GM19099 (cell line): Measurements from ENCODE around the gene NPDC1.

Experiments
- POLR2A ChIP-seq: IDR thresholded peaks from 3 replicates; pipeline ENCODE4 v1.6.1; 2011; ENCODE audit warnings: low read depth; ENCODE audit not compliant: insufficient read length; ENCODE audit errors: extremely low read depth

Gene NPDC1

DNA sequence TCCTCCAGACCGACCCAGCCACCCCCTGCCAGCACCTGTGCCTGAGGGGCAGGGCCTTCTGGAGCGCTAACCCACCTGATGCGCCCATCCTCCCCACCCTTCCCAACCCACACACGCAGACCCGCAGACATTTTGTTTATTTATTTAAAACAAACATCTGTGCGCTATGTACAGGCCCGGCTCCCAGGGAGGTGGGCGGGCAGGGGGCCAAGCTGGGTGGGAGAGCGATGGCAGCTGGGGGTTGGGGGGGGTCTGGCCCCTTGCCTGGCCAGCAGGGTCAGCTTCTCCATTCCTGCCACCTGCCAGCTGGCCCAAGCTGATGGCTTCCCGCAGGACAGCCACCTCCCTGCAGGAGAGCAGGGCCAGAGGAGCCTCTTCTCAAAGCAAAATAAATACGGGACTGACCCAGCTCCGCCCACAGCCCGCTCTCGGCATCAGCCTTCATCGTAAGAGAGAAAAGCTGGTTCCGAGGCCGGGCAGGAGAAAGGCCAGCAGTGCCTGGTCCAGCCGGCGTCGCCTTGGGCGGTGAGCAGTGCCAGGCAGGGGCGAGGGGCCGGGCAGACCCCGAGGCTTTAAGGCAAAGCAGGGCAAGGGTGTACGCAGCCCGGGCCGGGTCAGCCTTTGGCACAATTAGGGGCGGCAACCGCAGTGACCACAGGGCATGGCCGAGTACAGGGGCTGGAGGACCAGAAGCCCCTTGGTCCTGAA lies 38.7 kb downstream of the NPDC1 start:
- TF ChIP-seq POLR2A: no peak

DNA sequence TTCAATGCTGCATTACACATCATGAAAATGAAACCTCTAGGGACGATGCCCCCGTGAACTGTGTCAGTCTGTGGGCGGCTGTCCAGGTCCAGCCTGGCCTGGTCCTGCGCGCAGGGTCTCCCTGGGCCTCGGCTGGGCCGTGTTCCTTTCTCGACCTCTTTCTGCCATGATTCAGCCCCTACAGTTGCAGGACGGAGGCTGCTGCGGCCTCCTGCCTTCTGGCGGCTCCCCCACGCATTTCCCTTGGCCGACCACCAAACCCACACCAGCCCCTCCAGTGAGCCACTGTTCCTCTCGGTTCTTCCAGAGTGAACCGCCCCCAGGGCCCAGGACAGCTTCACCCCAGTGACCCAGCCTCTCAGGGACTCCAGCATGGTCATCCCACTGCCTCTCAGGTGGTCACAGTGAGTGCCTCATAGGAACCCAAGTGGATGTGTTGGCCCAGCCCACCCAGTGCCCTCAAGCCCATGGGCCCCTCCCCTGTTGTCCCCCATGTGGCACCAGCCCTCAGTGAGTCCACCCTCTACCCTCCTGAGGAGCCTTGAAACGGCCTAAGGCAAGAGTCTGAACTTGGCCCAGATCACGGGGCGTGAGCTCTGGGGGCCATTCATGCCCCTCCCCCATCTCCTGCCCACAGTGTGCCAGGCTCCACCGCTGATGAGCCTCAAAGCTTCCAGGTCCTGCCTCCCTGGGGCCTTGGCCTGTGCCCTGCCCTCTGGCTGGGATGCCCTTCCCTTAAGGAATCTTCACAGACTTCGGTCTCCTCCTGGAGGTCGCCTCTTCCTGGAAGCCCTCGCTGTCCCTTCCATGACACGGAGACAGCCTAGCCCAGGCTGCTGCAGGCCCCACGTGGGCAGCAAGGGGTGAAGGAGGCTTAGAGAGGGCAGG lies 39.6 kb downstream of the NPDC1 start:
- no peak for TF ChIP-seq POLR2A

DNA sequence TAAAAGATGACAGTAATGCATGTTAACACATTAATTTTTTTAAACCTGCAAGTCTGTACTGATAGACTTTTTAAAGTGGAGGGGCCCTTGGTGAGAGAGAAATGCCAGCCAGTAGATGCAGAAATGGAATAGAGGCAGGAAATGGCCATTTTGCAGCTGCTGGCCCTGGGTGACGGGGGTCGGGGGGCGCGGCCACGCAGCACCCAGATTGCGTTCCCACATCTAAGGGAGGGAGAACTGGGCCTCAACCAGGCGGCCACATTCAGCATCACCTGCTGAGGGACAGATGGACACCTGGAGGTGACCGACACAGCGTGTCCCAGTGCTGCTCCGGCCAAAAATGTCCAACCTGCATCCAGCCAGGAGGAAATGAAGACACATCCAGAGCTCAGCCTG lies 43.3 kb downstream of the NPDC1 start:
- TF ChIP-seq POLR2A: no peak

DNA sequence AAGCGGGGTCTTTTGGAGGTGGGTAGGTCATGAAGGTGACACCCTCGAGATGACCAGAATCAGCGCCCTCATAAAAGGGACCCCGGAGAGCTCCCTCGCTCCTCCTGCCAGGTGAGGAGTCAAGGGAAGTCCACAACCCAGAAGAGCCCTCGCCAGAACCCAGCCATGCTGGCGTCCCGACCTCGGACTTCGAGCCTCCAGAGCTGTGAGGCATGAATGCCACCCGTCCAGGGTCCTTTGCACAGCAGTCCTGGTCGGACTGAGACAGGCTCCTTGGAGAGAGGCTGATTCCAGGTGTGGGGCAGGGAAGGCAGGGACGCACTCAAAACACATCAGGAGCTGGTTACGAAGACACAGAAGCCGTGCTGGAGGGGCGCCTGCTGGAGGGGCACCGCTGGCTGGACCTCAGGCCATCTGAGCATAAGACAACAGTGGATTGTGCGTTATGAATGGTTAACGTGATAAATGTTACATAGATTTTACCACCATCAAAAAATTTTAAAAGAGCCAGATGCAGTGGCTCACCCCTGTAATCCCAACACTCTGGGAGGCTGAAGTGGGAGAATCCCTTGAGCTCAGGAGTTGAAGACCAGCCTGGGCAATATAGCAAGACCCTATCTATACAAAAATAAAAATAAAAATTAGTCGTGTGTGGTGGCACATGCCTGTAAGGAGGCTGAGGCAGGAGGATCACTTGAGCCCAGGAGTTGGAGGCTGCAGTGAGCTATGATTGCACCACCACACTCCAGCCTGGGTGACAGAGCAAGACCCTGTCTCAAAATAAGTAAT lies 43.9 kb downstream of the NPDC1 start:
- no peak for TF ChIP-seq POLR2A

DNA sequence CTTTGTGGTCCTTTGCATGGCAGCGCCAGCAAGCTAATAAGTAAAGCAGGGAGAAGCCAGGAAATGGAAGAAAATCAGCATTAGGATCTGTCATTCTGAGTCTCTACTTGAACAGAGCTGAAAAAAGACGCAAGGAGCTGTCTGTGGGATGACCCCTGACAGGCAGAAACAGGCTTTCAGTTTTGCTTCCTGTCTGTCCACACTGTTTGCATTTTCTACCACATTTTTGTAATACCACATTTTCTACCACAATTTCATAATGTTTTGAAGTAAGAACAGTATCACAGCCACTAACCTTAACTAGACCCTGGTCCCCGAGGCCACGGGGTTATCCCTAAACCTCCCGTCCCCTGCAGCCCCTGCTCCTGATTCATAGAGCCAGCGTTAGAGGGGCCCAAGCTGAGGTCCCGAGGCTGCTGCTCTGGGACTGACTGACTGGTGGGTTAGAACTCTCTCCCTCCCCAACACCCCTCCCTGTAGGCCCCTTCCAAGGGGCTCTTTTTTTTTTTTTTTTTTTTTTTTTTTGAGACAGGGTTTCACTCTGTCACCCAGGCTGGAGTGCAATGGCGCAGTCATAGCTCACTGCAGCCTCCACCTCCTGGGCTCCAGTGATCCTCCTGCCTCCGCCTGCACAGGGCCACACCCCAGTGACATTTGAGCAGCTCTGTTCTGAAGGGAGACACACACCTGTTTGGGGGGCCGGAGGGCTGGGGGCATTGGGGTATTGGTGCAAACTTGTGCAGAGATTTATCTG lies 45.6 kb downstream of the NPDC1 start:
- no peak for TF ChIP-seq POLR2A

DNA sequence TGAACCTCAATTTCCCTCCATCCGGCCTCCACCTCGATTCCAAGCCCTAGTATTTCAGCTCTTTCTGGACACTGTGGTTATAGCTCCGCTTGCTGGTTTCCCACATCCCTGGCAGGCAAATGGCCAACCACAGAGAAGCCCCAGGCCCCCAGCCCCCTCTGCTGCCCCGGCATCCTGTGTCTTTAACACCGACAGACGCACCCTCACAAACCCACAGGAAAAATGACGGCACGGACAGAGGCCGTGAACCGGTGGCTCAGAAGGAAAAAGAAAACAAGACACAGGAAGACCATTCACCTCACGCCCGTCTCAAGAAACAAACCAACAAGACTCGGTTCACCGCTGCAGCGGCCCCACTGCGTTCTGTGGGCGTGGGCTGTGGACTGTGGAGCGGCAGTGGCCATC lies 48.1 kb downstream of the NPDC1 start:
- no peak for TF ChIP-seq POLR2A

DNA sequence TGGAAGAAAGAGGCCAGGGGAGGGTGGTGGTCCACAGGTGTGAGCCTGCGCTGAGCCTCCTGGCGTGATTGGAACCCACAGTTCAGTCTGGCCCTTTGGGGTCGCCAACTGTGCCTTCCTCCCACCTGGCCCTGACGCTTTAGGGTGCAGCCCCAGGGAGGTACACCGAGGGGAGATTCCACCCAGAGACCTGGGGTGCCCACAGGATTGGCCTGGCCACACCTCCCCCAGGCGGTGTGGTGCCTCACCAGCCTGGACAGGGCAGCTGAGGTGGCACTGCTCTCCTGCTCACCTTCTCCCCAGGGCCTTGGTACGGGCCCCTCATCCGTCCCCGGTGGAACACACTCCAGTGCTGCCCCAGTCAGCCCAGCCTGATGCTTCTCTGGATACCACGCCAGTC lies 48.6 kb downstream of the NPDC1 start:
- TF ChIP-seq POLR2A: no peak

DNA sequence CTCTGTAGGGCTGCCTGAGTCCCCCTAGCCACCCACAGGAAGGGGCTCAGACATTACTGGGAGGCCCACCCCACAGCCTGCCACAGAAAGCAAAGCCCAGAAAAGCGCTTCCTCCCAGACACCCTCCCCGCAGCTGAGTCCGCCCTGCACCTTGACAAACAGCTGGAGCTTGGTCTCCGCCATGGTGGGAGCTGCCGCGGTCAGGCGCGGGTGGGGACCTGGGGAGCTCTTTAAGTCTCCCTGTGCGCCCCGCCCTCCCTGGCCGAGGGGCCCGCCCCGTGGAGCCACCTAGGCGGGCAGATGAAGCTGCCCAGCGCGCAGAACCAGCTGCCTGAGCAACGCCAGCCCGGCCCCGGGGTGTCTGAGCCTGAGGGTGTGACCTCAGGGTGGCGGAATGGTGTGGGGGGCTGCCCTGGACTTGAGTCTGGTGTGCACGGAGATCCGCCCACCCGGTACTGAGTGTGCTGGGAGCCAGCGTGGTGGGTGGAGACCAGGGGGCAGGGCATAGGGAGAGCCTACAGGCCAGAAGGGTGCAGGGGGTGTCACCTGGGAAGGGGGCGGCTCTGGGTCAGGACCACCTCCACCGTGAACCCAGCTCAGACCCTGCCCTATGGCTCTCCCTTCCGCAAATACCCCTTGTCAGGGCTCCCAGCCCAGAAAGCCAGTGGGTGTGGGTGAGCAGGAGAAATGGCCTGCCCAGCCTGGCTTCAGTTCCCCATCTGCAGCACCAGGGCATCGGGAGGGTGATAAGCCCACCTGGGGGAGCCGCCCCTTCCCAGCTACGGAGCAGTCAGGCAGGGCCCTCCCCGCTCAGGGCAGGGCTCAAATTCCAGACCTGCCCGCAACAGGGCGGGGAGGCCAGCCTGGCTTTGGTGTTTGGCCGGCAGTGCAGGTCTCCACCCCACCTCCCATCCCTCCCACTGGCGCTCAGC lies 49.4 kb downstream of the NPDC1 start, which contains the start of gene CLIC3:
Gene CLIC3, minus strand, starts transcription at position 208 of the 932 bp plus-strand sequence. Its CDS starts 25 bp downstream, at position 183.
- TF ChIP-seq POLR2A: no peak

DNA sequence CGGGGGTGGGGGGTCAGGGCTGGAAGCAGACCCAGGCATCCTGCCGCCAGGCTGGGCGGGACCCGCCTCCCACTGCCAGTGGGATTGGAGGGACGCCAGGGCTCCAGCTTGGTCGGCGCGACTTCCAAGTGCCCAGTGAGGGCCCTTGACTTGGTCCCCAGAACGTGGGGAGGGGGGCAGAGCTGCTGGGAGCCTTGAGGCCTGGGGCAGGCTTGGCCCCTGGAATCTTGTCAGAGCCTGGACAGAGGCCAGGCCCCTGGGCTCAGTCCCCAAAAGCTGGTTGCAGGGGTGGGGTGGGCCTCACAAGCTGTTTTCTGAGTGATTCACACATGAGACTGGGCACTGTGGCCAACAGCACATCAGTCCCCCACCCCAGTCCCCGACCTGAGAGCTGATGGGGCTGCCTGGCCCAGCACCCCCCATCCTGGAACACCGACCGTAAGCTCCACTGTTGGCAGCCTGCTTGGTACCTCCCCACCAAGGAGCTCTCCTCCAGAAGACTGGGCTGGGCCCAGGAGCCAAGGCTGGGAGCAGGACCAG lies 50.1 kb downstream of the NPDC1 start:
- no peak for TF ChIP-seq POLR2A

DNA sequence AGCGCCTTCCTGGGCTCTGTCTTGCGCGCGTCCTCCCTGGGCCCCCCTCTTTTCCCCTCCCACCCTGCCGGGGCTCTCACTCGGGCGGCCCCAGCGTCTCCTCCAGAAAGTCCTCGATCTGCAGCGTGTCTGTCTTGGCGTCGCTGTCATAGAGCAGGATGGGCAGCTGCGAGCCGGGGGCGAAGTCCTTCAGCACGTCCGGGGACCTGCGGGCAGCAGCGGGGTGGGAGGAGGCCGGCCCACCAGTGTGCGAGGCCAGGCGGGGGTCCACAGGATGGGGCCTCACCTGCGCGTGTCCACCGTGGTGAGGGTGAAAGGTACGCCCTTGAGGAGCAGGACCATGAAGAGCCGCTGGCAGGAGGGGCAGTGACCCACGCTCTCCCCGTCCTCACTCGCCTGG lies 50.6 kb downstream of the NPDC1 start:
- no peak for TF ChIP-seq POLR2A

DNA sequence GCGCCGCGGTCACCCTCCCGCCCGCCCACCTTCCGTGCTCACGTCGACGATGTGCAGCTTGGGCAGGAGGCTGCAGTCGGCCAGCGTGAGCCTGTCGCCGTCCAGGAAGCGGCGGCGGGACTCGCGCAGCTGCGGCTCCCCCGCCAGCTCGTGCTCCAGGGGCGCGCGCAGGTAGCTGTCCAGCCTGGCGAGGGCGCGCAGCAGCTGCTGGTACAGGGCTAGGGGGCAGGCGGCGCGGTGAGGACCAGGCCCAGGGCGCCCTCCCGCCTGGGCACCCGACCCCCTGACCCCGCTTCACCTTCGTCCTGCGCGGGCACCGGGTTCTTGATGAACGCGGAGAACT lies 51.1 kb downstream of the NPDC1 start:
- no peak for TF ChIP-seq POLR2A

DNA sequence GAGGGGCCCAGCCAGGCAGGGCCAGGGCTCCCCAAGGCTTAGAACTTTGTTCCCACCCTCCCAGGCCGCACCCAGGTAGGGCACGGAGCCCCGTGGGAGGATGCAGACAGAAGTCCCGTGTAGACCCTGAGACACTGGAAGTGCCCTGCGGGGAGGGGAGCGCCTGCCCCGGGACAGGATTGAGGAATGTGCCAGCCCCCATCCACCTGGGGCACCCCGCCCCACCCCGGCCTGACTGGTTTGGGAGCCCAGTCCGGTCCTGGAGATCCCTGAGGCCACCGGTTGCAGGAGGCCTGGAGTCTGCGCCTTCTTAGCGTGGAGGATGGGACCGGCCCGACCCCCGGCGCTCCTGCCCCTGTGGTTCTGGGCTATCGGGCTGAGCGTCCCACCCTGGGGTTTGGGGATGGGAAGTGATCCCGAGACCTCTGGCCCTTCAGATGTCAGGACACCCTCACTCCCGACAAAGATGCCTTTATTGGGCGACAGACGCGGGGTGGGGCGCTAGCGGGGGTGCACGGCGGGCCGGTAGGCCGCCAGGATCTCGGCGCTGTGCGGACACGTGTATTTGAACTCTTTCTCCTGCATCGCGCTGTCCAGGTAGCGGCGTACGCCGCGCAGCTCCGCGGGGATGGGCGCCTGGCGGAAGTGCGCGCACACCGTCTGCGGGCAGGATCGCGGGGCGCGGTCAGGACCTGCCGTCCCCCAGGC lies 51.6 kb downstream of the NPDC1 start:
- no peak for TF ChIP-seq POLR2A

DNA sequence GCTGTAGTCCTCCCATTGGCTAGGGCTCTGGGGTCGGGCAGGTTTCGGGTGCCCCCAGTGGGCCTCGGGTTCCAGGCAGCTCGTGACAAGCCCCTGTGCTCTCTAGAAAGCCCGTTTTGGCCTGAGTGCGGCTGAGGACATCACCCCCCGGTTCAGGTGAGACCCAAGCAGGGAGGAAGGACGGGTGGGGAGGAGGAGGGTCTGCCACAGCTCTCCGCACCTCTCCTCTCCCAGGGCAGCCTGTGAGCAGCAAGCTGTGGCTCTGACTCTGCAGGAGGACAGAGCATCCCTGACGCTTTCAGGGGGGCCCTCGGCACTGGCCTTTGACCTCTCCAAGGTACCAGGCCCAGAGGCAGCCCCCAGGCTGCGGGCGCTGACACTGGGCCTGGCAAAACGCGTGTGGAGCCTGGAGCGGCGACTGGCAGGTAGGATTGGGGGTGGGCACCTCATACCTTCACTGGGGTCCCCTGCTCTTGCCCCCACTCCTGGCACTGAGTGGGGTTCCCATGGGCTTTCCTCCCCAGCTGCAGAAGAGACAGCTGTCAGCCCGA lies 53.1 kb downstream of the NPDC1 start:
- no peak for TF ChIP-seq POLR2A
